T-cell (primary cell): ENCODE results near the gene S100A14. TPM values are rescaled to one million over a fixed set of nuclear protein-coding genes. Genes with fewer than 3 reads are reported as not detected.

Experiments used
- ATAC-seq, 4 experiments: fragments of 200-7000 bp in 3 of 4; fragments of 150-1000 bp in 1 of 4; cut with Tn5 transposase; replicated peaks in 1 of 4; 1 replicate in 3 of 4; 2 replicates in 1 of 4; pipeline ENCODE4 v1.10.0; 2021; ENCODE audit warnings: moderate library complexity in 3 of 4, mild to moderate bottlenecking in 2 of 4, moderate number of reproducible peaks in 1 of 4
- CTCF ChIA-PET, 2 donors: fragments of 300-600 bp; sonication (Branson Sonifier 250); formaldehyde crosslinking; loops; one replicate each; lab custom pipeline; 2022; ENCODE audit warnings: antibody characterized with exemption in 2 of 2; lab: Charles Lee
- POLR2A ChIA-PET, 2 donors: fragments of 300-600 bp; sonication (Branson Sonifier 250); formaldehyde crosslinking; loops; one replicate each; lab custom pipeline; 2022; ENCODE audit warnings: antibody characterized with exemption in 2 of 2; lab: Charles Lee
- DNase-seq, 35 experiments: peaks; one replicate each; pipeline versions ENCODE4 v3.0.0 to v3.0.0-alpha.2; 2013 to 2023
- H3K27ac ChIP-seq: one replicate; pipeline ENCODE4 v1.5.1; 2013; ENCODE audit warnings: low read length
- H3K27me3 ChIP-seq, 2 experiments: replicated peaks in 1 of 2; 1 replicate in 1 of 2; 2 replicates in 1 of 2; pipeline versions ENCODE4 v1.6.1 to v1.7.0; 2013; ENCODE audit warnings: low read length in 1 of 2, mixed read lengths in 1 of 2; ENCODE audit not compliant: control insufficient read depth in 2 of 2, insufficient read depth in 2 of 2; ENCODE audit errors: extremely low read depth in 1 of 2
- H3K36me3 ChIP-seq, 2 donors: 1 replicate in 1 of 2; 2 replicates in 1 of 2; pipeline versions ENCODE4 v1.6.1 to v1.7.0; 2013; ENCODE audit warnings: low read length in 1 of 2; ENCODE audit not compliant: control insufficient read depth in 2 of 2, insufficient read depth in 1 of 2; ENCODE audit errors: extremely low read depth in 1 of 2
- H3K4me1 ChIP-seq, 2 experiments: 1 replicate in 1 of 2; 2 replicates in 1 of 2; pipeline versions ENCODE4 v1.6.1 to v1.7.0; 2013; ENCODE audit warnings: low read length in 2 of 2, mixed read lengths in 1 of 2; ENCODE audit not compliant: insufficient read depth in 2 of 2, control insufficient read depth in 1 of 2; ENCODE audit errors: extremely low read depth in 1 of 2
- H3K4me3 ChIP-seq, 2 donors: 1 replicate in 1 of 2; 2 replicates in 1 of 2; pipeline versions ENCODE4 v1.5.1 to v1.7.0; 2013; ENCODE audit warnings: mild to moderate bottlenecking in 2 of 2, low read length in 1 of 2, moderate library complexity in 1 of 2; ENCODE audit not compliant: control insufficient read depth in 1 of 2; ENCODE audit errors: extremely low read depth in 1 of 2
- H3K9me3 ChIP-seq: 2 replicates; pipeline ENCODE4 v1.7.0; 2013
- H3K27ac Mint-ChIP-seq, 2 donors: one replicate each; pipeline ENCODE4 v1.8.0; 2020 to 2021; ENCODE audit warnings: mild to moderate bottlenecking in 2 of 2, mixed read lengths in 2 of 2
- H3K27me3 Mint-ChIP-seq, 2 donors: one replicate each; pipeline ENCODE4 v1.8.0; 2021 to 2022; ENCODE audit warnings: mixed read lengths in 2 of 2
- H3K36me3 Mint-ChIP-seq: one replicate; pipeline ENCODE4 v1.8.0; 2021; ENCODE audit warnings: mixed read lengths
- H3K4me1 Mint-ChIP-seq, 3 donors: one replicate each; pipeline ENCODE4 v1.8.0; 2020 to 2022; ENCODE audit warnings: mixed read lengths in 3 of 3, mild to moderate bottlenecking in 1 of 3
- H3K4me3 Mint-ChIP-seq, 3 donors: one replicate each; pipeline ENCODE4 v1.8.0; 2020 to 2022; ENCODE audit warnings: mild to moderate bottlenecking in 3 of 3, mixed read lengths in 3 of 3, moderate library complexity in 3 of 3
- H3K9me3 Mint-ChIP-seq, 3 donors: one replicate each; pipeline ENCODE4 v1.8.0; 2020 to 2022; ENCODE audit warnings: mixed read lengths in 3 of 3
- WGBS: methylation state at CpG from one replicate; pipeline ENCODE4 v1.1.5; 2013; ENCODE audit warnings: missing lambda C conversion rate; ENCODE audit not compliant: insufficient coverage; 5-methylcytosine and 5-hydroxymethylcytosine counted together
- total RNA-seq, 35 experiments: library from RNA in 6 of 35; stranded (reverse) in 6 of 35; fragments of 120-200 nt in 1 of 35; gene quantifications; one replicate each; pipeline versions ENCODE4 v1.2.1 to v1.2.4 and lab custom pipeline; 2013 to 2026

The S100A14 gene
- total RNA-seq, 5 donors from 2014 or later (not counting 1 experiment from before 2014, with no cell fraction given) = 0.35 to 0.70 (median 0.43) TPM; not detected in 2

GRCh38 chr1:153658400-153659174 is 42.5 kb upstream of the S100A14 start, which contains the start of gene SNAPIN:
TSS of gene SNAPIN (plus strand) at chr1:153658703. CDS start at chr1:153658744, 41 bp downstream.
- peaks cover 15% of the 10 kb centered on the region for H3K36me3 Mint-ChIP-seq

GRCh38 chr1:153655333-153655732 is 39.2 kb upstream of the S100A14 start:
- H3K27ac ChIP-seq = no peak overlapping the region
- H3K4me3 ChIP-seq = no peak overlapping the region
- peaks cover 0 to 4% of the 10 kb centered on the region in 2 donors for H3K36me3 ChIP-seq
- ChIA-PET POLR2A (interaction anchor here in 1 of 2 donors (0.7 kb wide), 1 partner anchor 1356 kb away, joined by 7 read pairs; no protein-coding TSS in a partner anchor), CTCF (interaction anchor here in 1 of 2 donors (0.6 kb wide), 1 partner anchor 11 kb away, joined by 3 read pairs; no protein-coding TSS in a partner anchor)
- peaks cover 5 to 25% of the 10 kb centered on the region in 2 experiments for H3K4me1 ChIP-seq
- peak overlapping the region in 1 of 2 donors; percentile 6 for H3K27ac Mint-ChIP-seq
- WGBS = no CpG with 5 or more reads among the region's 3 CpGs
- H3K4me1 Mint-ChIP-seq = peaks cover 14 to 17% (median 15%) of the 10 kb centered on the region in 3 donors
- H3K9me3 Mint-ChIP-seq = no peaks in the 10 kb centered on the region
- H3K9me3 ChIP-seq = no peaks in the 10 kb centered on the region
- H3K27me3 ChIP-seq = no peaks in the 10 kb centered on the region
- H3K27me3 Mint-ChIP-seq = no peaks in the 10 kb centered on the region
- H3K36me3 Mint-ChIP-seq = no peaks in the 10 kb centered on the region
- DNase-seq (no peak), ATAC-seq (no peak)
- H3K4me3 Mint-ChIP-seq = no peak overlapping the region

More at GRCh38 chr1:153658400-153659174, 42.5 kb upstream of the S100A14 start, which contains the start of gene SNAPIN:
- H3K27ac Mint-ChIP-seq = peak within 1 kb of the TSS; percentile 93 to 94
- peak; percentile 73 to 93 (median 84) for DNase-seq
- H3K27ac ChIP-seq = peak within 1 kb of the TSS; percentile 61
- H3K27me3 ChIP-seq = no peaks in the 10 kb centered on the region
- H3K4me3 Mint-ChIP-seq = peak within 1 kb of the TSS; percentile 92 to 94 (median 94)
- CTCF ChIA-PET = interaction anchor here in 1 of 2 donors (2.1 kb wide), 1 partner anchor 25 kb away, joined by 6 read pairs; the partner anchor contains the start of gene CHTOP
- H3K4me1 ChIP-seq = peaks cover 5 to 22% of the 10 kb centered on the region in 2 experiments
- H3K9me3 ChIP-seq = no peaks in the 10 kb centered on the region
- H3K36me3 ChIP-seq = peaks cover 14 to 31% of the 10 kb centered on the region in 2 donors
- POLR2A ChIA-PET = interaction anchor here in 1 of 2 donors (0.5 to 2.1 kb wide), 2 partner anchors 24 to 69 kb away, joined by 4 to 9 read pairs; partner anchors contain the start of genes CHTOP and INTS3
- H3K4me1 Mint-ChIP-seq = peaks cover 16 to 18% (median 17%) of the 10 kb centered on the region in 3 donors
- peak; percentile 95 to 99 (median 98) for ATAC-seq
- under 1% methylated on average over 49 of the region's 53 CpGs for WGBS
- H3K9me3 Mint-ChIP-seq = no peaks in the 10 kb centered on the region
- peak within 1 kb of the TSS; percentile 79 to 80 for H3K4me3 ChIP-seq
- H3K27me3 Mint-ChIP-seq = no peaks in the 10 kb centered on the region

- H3K4me1 ChIP-seq = peaks cover 16 to 30% of the 10 kb centered on the region in 2 experiments
- peaks cover 21% of the 10 kb centered on the region in 3 donors for H3K4me1 Mint-ChIP-seq
- no peaks in the 10 kb centered on the region for H3K9me3 ChIP-seq
- ChIA-PET POLR2A (no interaction called here), CTCF (interaction anchor here in 1 of 2 donors (0.7 kb wide), 1 partner anchor 19 kb away, joined by 3 read pairs; the partner anchor contains the start of gene CHTOP)
- no peak overlapping the region for H3K27ac Mint-ChIP-seq
- no peaks in the 10 kb centered on the region for H3K27me3 Mint-ChIP-seq
- H3K27me3 ChIP-seq = no peaks in the 10 kb centered on the region
- no peak overlapping the region for H3K4me3 ChIP-seq
- peak in 1 of 35 experiments; percentile 8 for DNase-seq
- no peak overlapping the region for H3K27ac ChIP-seq
- H3K9me3 Mint-ChIP-seq = no peaks in the 10 kb centered on the region
- H3K4me3 Mint-ChIP-seq = no peak overlapping the region
- no peaks in the 10 kb centered on the region for H3K36me3 ChIP-seq
- 83% methylated on average over 2 of the region's 3 CpGs for WGBS
- H3K36me3 Mint-ChIP-seq = no peaks in the 10 kb centered on the region
- no peak for ATAC-seq
Observed at GRCh38 chr1:153652805-153653500, 36.8 kb upstream of the S100A14 start.

- CTCF ChIA-PET = interaction anchor here in 1 of 2 donors (0.6 kb wide), 1 partner anchor 24 kb away, joined by 6 read pairs; no protein-coding TSS in a partner anchor
Observed at GRCh38 chr1:153651771-153652170, 35.6 kb upstream of the S100A14 start.

GRCh38 chr1:153649863-153650235 is 33.7 kb upstream of the S100A14 start:
- peaks cover 21% of the 10 kb centered on the region for H3K36me3 Mint-ChIP-seq
- peak; percentile 26 to 60 (median 46) for ATAC-seq
- WGBS = 74% methylated on average over 2 of the region's 2 CpGs

More at GRCh38 chr1:153651771-153652170, 35.6 kb upstream of the S100A14 start:
- Mint-ChIP-seq H3K27me3 (no peaks in the 10 kb centered on the region), H3K27ac (no peak overlapping the region), H3K36me3 (peaks cover 6% of the 10 kb centered on the region), H3K4me3 (no peak overlapping the region), H3K4me1 (peaks cover 27 to 33% (median 31%) of the 10 kb centered on the region in 3 donors), H3K9me3 (no peaks in the 10 kb centered on the region)
- Histone ChIP-seq H3K4me3 (no peak overlapping the region), H3K36me3 (peaks cover 0 to 7% of the 10 kb centered on the region in 2 donors), H3K4me1 (peaks cover 16 to 37% of the 10 kb centered on the region in 2 experiments), H3K9me3 (no peaks in the 10 kb centered on the region), H3K27ac (no peak overlapping the region), H3K27me3 (no peaks in the 10 kb centered on the region)
- no peak for ATAC-seq
- WGBS = no CpG with 5 or more reads among the region's 1 CpG
- POLR2A ChIA-PET = interaction anchor here (1.0 to 1.1 kb wide), 2 partner anchors 14 to 17 kb away, joined by 3 read pairs; no protein-coding TSS in a partner anchor
- no peak for DNase-seq

More at GRCh38 chr1:153649863-153650235, 33.7 kb upstream of the S100A14 start:
- POLR2A ChIA-PET = interaction anchor here in 1 of 2 donors (0.9 kb wide), 1 partner anchor 15 kb away, joined by 3 read pairs; no protein-coding TSS in a partner anchor
- Mint-ChIP-seq H3K27me3 (no peaks in the 10 kb centered on the region), H3K4me1 (peaks cover 43 to 52% (median 51%) of the 10 kb centered on the region in 3 donors), H3K9me3 (no peaks in the 10 kb centered on the region), H3K27ac (peak overlapping the region; percentile 95 to 96), H3K4me3 (peak overlapping the region; percentile 43 to 68 (median 50))
- Histone ChIP-seq H3K9me3 (no peaks in the 10 kb centered on the region), H3K4me3 (peak overlapping the region; percentile 1 to 29), H3K4me1 (peaks cover 25 to 46% of the 10 kb centered on the region in 2 experiments), H3K27ac (peak overlapping the region; percentile 63), H3K27me3 (no peaks in the 10 kb centered on the region), H3K36me3 (peaks cover 10 to 24% of the 10 kb centered on the region in 2 donors)
- CTCF ChIA-PET = no interaction called here
- DNase-seq = peak in 3 of 35 experiments; percentile 20 to 25 (median 25)
